ENCODE measurements around the gene ZSCAN21.
A peak's percentile ranks its signal among the peaks of the same experiment; 100 is the strongest.

ZSCAN21 gene

DNA sequence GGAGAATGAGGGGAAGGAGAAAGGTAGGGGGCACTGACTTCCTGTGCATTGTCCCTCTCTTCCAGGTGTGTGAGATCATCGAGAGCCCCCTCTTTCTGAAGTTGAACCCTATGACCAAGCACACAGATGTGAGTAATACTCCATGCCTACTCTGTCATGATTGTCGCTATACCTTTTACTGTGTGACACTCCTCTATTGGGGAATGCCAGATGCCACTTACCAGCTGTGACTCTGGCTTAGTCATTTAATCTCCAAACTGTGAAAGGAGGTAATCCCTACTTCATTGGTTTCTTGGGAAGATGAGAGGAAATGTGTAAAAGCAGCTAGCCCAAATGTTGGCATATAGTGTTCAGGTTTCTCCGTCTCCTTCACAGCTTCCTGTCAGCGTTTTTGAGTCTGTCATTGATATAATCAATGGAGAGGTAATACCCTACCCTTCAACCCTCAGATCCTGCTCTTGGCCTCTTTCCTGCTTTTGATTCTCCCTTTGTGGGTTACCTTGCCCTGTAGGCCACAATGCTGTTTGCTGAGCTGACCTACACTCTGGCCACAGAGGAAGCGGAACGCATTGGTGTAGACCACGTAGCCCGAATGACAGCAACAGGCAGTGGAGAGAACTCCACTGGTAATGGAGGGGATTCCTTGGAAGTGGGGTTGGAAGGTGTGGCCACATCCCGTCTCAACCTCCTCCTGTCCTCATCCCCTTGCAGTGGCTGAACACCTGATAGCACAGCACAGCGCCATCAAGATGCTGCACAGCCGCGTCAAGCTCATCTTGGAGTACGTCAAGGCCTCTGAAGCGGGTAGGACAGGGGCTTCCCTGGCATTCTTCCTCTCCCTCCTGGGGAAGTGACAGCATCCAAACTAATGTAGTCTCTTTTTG, 41.2 kb downstream of the ZSCAN21 start:
- peaks cover 23 to 56% of the 10 kb centered on the region in 2 experiments for H3K36me3 ChIP-seq (ENCODE audit: control insufficient read depth in 2 of 2, insufficient read depth in 1 of 2, low read length in 2 of 2)
- ChIA-PET POLR2A (interaction anchor here (1.1 to 7.9 kb wide), 4 partner anchors 8 to 58 kb away, joined by 3 to 115 read pairs (median 4); partner anchors contain the start of genes AP4M1, LAMTOR4, MBLAC1 and MCM7), CTCF (interaction anchor here (0.6 to 1.3 kb wide), 2 partner anchors 38 to 40 kb away, joined by 3 to 4 read pairs; no protein-coding TSS in a partner anchor)
- no peak overlapping the region for H3K27ac ChIP-seq (ENCODE audit: extremely low read depth, low read depth, low read length)
- H3K9me3 ChIP-seq (ENCODE audit: control insufficient read depth, insufficient read depth, low read depth, low read length) = no peaks in the 10 kb centered on the region
- TF ChIP-seq ZNF23 (tag by site-specific recombination; IDR thresholded peaks at IDR 0.05; ENCODE audit: borderline replicate concordance) (no peak), KLF1 (tag by site-specific recombination; IDR thresholded peaks at IDR 0.05) (no peak), ZNF214 (tag by site-specific recombination; IDR thresholded peaks at IDR 0.05; ENCODE audit: borderline replicate concordance) (peak; percentile 70; the same call in 1 of the 2 replicates), PRDM10 (tag by site-specific recombination; IDR thresholded peaks at IDR 0.05) (no peak), ZNF335 (tag by site-specific recombination; conservative IDR thresholded peaks at IDR 0.05) (no peak), SCRT2 (tag by site-specific recombination; IDR thresholded peaks at IDR 0.05) (peak; percentile 88), ZNF366 (tag by site-specific recombination; conservative IDR thresholded peaks at IDR 0.05) (peak; percentile 31), GLIS1 (tag by site-specific recombination; IDR thresholded peaks at IDR 0.05) (0 out of 2 replicates have a peak, but pooled peaks have one; percentile 8), SP3 (tag by site-specific recombination; IDR thresholded peaks at IDR 0.05) (no peak), KLF9 (tag by site-specific recombination; IDR thresholded peaks at IDR 0.05; ENCODE audit: low read depth) (no peak), KLF8 (tag by site-specific recombination; IDR thresholded peaks at IDR 0.05) (peak; percentile 11; the same call in 1 of the 2 replicates), ZNF404 (tag by site-specific recombination; IDR thresholded peaks at IDR 0.05) (no peak), ZNF600 (tag by site-specific recombination; IDR thresholded peaks at IDR 0.05) (peak; percentile 73; the same call in 1 of the 2 replicates), SCRT1 (tag by site-specific recombination; IDR thresholded peaks at IDR 0.05; ENCODE audit: borderline replicate concordance) (peak; percentile 49; the same call in 1 of the 2 replicates), REPIN1 (tag by site-specific recombination; IDR thresholded peaks at IDR 0.05; ENCODE audit: low read depth) (no peak), ZNF394 (tag by site-specific recombination; IDR thresholded peaks at IDR 0.05; ENCODE audit: borderline replicate concordance) (peak; percentile 11; the same call in 1 of the 2 replicates), ZSCAN5A (tag by site-specific recombination; IDR thresholded peaks at IDR 0.05) (no peak)
- TF ChIP-seq, protein P1, sequence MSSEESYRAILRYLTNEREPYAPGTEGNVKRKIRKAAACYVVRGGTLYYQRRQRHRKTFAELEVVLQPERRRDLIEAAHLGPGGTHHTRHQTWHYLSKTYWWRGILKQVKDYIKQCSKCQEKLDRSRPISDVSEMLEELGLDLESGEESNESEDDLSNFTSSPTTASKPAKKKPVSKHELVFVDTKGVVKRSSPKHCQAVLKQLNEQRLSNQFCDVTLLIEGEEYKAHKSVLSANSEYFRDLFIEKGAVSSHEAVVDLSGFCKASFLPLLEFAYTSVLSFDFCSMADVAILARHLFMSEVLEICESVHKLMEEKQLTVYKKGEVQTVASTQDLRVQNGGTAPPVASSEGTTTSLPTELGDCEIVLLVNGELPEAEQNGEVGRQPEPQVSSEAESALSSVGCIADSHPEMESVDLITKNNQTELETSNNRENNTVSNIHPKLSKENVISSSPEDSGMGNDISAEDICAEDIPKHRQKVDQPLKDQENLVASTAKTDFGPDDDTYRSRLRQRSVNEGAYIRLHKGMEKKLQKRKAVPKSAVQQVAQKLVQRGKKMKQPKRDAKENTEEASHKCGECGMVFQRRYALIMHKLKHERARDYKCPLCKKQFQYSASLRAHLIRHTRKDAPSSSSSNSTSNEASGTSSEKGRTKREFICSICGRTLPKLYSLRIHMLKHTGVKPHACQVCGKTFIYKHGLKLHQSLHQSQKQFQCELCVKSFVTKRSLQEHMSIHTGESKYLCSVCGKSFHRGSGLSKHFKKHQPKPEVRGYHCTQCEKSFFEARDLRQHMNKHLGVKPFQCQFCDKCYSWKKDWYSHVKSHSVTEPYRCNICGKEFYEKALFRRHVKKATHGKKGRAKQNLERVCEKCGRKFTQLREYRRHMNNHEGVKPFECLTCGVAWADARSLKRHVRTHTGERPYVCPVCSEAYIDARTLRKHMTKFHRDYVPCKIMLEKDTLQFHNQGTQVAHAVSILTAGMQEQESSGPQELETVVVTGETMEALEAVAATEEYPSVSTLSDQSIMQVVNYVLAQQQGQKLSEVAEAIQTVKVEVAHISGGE (tag by site-specific recombination; conservative IDR thresholded peaks at IDR 0.05; ENCODE audit: low read depth) = no peak
- TF ChIP-seq, protein P2, sequence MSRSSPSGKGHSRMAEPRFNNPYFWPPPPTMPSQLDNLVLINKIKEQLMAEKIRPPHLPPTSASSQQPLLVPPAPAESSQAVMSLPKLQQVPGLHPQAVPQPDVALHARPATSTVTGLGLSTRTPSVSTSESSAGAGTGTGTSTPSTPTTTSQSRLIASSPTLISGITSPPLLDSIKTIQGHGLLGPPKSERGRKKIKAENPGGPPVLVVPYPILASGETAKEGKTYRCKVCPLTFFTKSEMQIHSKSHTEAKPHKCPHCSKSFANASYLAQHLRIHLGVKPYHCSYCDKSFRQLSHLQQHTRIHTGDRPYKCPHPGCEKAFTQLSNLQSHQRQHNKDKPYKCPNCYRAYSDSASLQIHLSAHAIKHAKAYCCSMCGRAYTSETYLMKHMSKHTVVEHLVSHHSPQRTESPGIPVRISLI (tag by site-specific recombination; IDR thresholded peaks at IDR 0.05) = no peak
- no peak overlapping the region for H3K4me3 ChIP-seq (ENCODE audit: low read depth, low read length)
- H3K4me1 ChIP-seq (ENCODE audit: control insufficient read depth, insufficient read depth, low read length) = peaks cover 8% of the 10 kb centered on the region
